Thyroid gland (tissue), 4 donors: ENCODE measurements around the gene C11orf65. TPM values are rescaled to one million over a fixed set of nuclear protein-coding genes. Genes with fewer than 3 reads are reported as not detected.
"Not testable (repeated sequence)": the region's sequence is repeated elsewhere in the genome, so short reads cannot be mapped to it uniquely, and the experiment has no call there.

Experiments
- DNase-seq, 2 donors: peaks; one replicate each; pipeline ENCODE4 v3.0.0-alpha.2; 2019
- H3K27ac ChIP-seq, 3 donors: fragments of 200-600 bp; sonication (generic); 1 replicate in 2 of 3; 2 replicates in 1 of 3; pipeline ENCODE4 v1.5.1; 2016 to 2019; ENCODE audit warnings: mild to moderate bottlenecking in 1 of 3, moderate library complexity in 1 of 3
- H3K27me3 ChIP-seq: fragments of 200-600 bp; sonication (generic); one replicate; pipeline ENCODE4 v1.5.1; 2019
- H3K36me3 ChIP-seq, 2 donors: fragments of 200-600 bp; sonication (generic); one replicate each; pipeline ENCODE4 v1.5.1; 2016 to 2019
- H3K4me1 ChIP-seq, 2 donors: fragments of 200-600 bp; sonication (generic); one replicate each; pipeline ENCODE4 v1.5.1; 2017 to 2019
- H3K4me3 ChIP-seq, 3 donors: fragments of 200-600 bp; sonication (generic); replicated peaks in 1 of 3; 1 replicate in 2 of 3; 2 replicates in 1 of 3; pipeline ENCODE4 v1.5.1; 2016; ENCODE audit warnings: mild to moderate bottlenecking in 1 of 3
- H3K9me3 ChIP-seq: fragments of 200-600 bp; sonication (generic); one replicate; pipeline ENCODE4 v1.5.1; 2017
- CTCF ChIP-seq, 6 experiments: fragments of 200-600 bp in 3 of 6; fragments of 450-650 bp in 3 of 6; sonication (generic) in 3 of 6; IDR thresholded peaks; one replicate each; pipeline ENCODE4 v1.5.1; 2016 to 2019; ENCODE audit warnings: antibody characterized with exemption in 6 of 6, mild to moderate bottlenecking in 2 of 6, inconsistent platforms in 1 of 6, moderate library complexity in 1 of 6
- POLR2A ChIP-seq, 2 donors: fragments of 450-650 bp; IDR thresholded peaks; one replicate each; pipeline ENCODE4 v1.6.1; 2017; ENCODE audit warnings: antibody characterized with exemption in 2 of 2, mild to moderate bottlenecking in 2 of 2, moderate library complexity in 1 of 2
- WGBS, 2 donors: methylation state at CpG; one replicate each; pipeline ENCODE4 v1.1.5; 2017; 5-methylcytosine and 5-hydroxymethylcytosine counted together
- intact Hi-C: fragments of 100-400 bp; cut with DNase I; formaldehyde crosslinking; loops from one replicate; pipeline ENCODE4 v1.15.1; 2023
- total RNA-seq, 4 donors: library from RNA; depleted of rRNA; stranded (reverse); fragments of >200 nt; gene quantifications; one replicate each; pipeline ENCODE4 v1.2.3, GENCODE V29; 2016

The C11orf65 gene
- total RNA-seq, 4 donors from 2014 or later = 1.3 to 3.8 (median 1.7) TPM

GRCh38 chr11:108388576-108388975 is 78.8 kb downstream of the C11orf65 start:
- TF ChIP-seq POLR2A (IDR thresholded peaks at IDR 0.05) (no peak), CTCF (IDR thresholded peaks at IDR 0.05) (no peak)
- H3K9me3 ChIP-seq = no peaks in the 10 kb centered on the region
- no peaks in the 10 kb centered on the region for H3K4me1 ChIP-seq
- no peak for DNase-seq
- H3K27ac ChIP-seq = no peak overlapping the region
- WGBS, 2 donors = 84 to 89% methylated on average over 5 of the region's 5 CpGs
- no peaks in the 10 kb centered on the region for H3K36me3 ChIP-seq
- no peak overlapping the region for H3K4me3 ChIP-seq
- intact Hi-C loops = no loop called here
- H3K27me3 ChIP-seq = no peaks in the 10 kb centered on the region

GRCh38 chr11:108373505-108373904 is 93.8 kb downstream of the C11orf65 start:
- intact Hi-C loops, H3K27me3 ChIP-seq, H3K27ac ChIP-seq, H3K4me3 ChIP-seq, H3K4me1 ChIP-seq, DNase-seq, H3K36me3 ChIP-seq, H3K9me3 ChIP-seq: not testable (repeated sequence)
- WGBS, 2 donors = 89 to 95% methylated on average over 21 to 24 of the region's 24 CpGs

- intact Hi-C loops = no loop called here
- H3K4me3 ChIP-seq = no peak overlapping the region
- WGBS, 2 donors = 75 to 76% methylated on average over 5 of the region's 5 CpGs
Measured at GRCh38 chr11:108370990-108371389, 96.3 kb downstream of the C11orf65 start.

GRCh38 chr11:108370315-108370714 is 97.0 kb downstream of the C11orf65 start:
- Histone ChIP-seq H3K9me3 (no peaks in the 10 kb centered on the region), H3K4me3 (no peak overlapping the region), H3K4me1 (no peaks in the 10 kb centered on the region), H3K36me3 (peaks cover 2 to 3% of the 10 kb centered on the region in 2 donors), H3K27ac (no peak overlapping the region), H3K27me3 (no peaks in the 10 kb centered on the region)
- no peak for TF ChIP-seq CTCF (IDR thresholded peaks at IDR 0.05)
- TF ChIP-seq POLR2A (IDR thresholded peaks at IDR 0.05) = no peak
- intact Hi-C loops = no loop called here
- no peak for DNase-seq

More at GRCh38 chr11:108370990-108371389, 96.3 kb downstream of the C11orf65 start:
- no peak overlapping the region for H3K27ac ChIP-seq
- no peaks in the 10 kb centered on the region for H3K4me1 ChIP-seq
- no peak for TF ChIP-seq CTCF (IDR thresholded peaks at IDR 0.05)
- no peak for TF ChIP-seq POLR2A (IDR thresholded peaks at IDR 0.05)
- H3K9me3 ChIP-seq = no peaks in the 10 kb centered on the region
- no peaks in the 10 kb centered on the region for H3K36me3 ChIP-seq
- DNase-seq = no peak
- H3K27me3 ChIP-seq = no peaks in the 10 kb centered on the region

- DNase-seq = no peak
- H3K27ac ChIP-seq = no peak overlapping the region
- 85 to 94% methylated on average over 5 of the region's 5 CpGs for WGBS, 2 donors
- H3K27me3 ChIP-seq = no peaks in the 10 kb centered on the region
- no peaks in the 10 kb centered on the region for H3K9me3 ChIP-seq
- peaks cover 5 to 10% of the 10 kb centered on the region in 2 donors for H3K36me3 ChIP-seq
- H3K4me1 ChIP-seq = no peaks in the 10 kb centered on the region
- TF ChIP-seq CTCF (IDR thresholded peaks at IDR 0.05) (no peak), POLR2A (IDR thresholded peaks at IDR 0.05) (no peak)
- intact Hi-C loops = no loop called here
- H3K4me3 ChIP-seq = no peak overlapping the region
Measured at GRCh38 chr11:108369064-108369463, 98.3 kb downstream of the C11orf65 start.

GRCh38 chr11:108368134-108368533 is 99.2 kb downstream of the C11orf65 start:
- WGBS, 2 donors = 89 to 92% methylated on average over 1 of the region's 1 CpG
- H3K27me3 ChIP-seq = no peaks in the 10 kb centered on the region
- intact Hi-C loops = no loop called here

More at GRCh38 chr11:108368134-108368533, 99.2 kb downstream of the C11orf65 start:
- Histone ChIP-seq H3K9me3 (no peaks in the 10 kb centered on the region), H3K27ac (no peak overlapping the region), H3K36me3 (peaks cover 5 to 10% of the 10 kb centered on the region in 2 donors), H3K4me1 (no peaks in the 10 kb centered on the region), H3K4me3 (no peak overlapping the region)
- DNase-seq = no peak
- TF ChIP-seq POLR2A (IDR thresholded peaks at IDR 0.05) = no peak
- TF ChIP-seq CTCF (IDR thresholded peaks at IDR 0.05) = no peak
